Measurements from ENCODE around the gene TYROBP. TPM values are rescaled to one million over a fixed set of nuclear protein-coding genes. Genes with fewer than 3 reads are reported as not detected.

The TYROBP gene
- total RNA-seq, 1 experiment from 2014 or later = not detected

DNA sequence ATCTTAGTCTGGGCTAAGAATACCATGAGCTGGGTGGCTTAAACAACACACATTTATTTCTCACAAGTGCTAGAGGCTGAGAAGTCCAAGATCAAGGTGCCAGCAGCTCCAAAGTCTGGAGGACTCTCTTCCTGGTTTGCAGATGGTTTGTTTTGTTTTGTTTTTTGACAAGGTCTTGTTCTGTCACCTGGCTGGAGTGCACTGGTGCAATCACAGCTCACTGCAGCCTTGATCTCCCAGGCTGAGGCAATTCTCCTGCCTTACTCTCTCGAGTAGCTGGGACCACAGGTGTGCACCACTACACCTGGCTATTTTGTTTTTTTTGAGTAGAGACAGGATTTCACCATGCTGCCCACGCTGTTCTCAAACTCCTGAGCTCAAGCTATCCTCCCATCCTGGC, 24.2 kb downstream of the TYROBP start:
- Mint-ChIP-seq H3K9me3 (no peaks in the 10 kb centered on the region; a peak in 1 of 5 replicates), H3K36me3 (ENCODE audit: insufficient read depth in 1 of 3, low read depth in 3 of 3) (peaks cover 14 to 30% (median 23%) of the 10 kb centered on the region in 3 experiments), H3K4me1 (peaks cover 6 to 12% of the 10 kb centered on the region in 2 experiments), H3K27me3 (ENCODE audit: low read depth) (peaks cover 6% of the 10 kb centered on the region), H3K27ac (no peak overlapping the region), H3K4me3 (no peak overlapping the region)
- H3K4ac ChIP-seq (ENCODE audit: low read depth, low read length) = no peak overlapping the region
- no peak overlapping the region for H4K91ac ChIP-seq (ENCODE audit: insufficient read length, low read depth, low read length)
- H3K9me3 ChIP-seq (ENCODE audit: control insufficient read depth, low read depth, low read length) = no peaks in the 10 kb centered on the region
- H2BK15ac ChIP-seq (ENCODE audit: low read depth, low read length) = no peak overlapping the region
- H3K4me1 ChIP-seq (ENCODE audit: insufficient read depth, low read length) = peaks cover 2% of the 10 kb centered on the region; the same call in 1 of the 2 replicates
- H4K8ac ChIP-seq (replicated peaks; ENCODE audit: insufficient read length, low read depth, low read length) = no peak overlapping the region
- no peak overlapping the region for H3K14ac ChIP-seq (ENCODE audit: insufficient read depth, low read length)
- H3K9ac ChIP-seq (ENCODE audit: extremely low read depth, insufficient read length, low read length) = no peak overlapping the region
- TF ChIP-seq, protein P1, sequence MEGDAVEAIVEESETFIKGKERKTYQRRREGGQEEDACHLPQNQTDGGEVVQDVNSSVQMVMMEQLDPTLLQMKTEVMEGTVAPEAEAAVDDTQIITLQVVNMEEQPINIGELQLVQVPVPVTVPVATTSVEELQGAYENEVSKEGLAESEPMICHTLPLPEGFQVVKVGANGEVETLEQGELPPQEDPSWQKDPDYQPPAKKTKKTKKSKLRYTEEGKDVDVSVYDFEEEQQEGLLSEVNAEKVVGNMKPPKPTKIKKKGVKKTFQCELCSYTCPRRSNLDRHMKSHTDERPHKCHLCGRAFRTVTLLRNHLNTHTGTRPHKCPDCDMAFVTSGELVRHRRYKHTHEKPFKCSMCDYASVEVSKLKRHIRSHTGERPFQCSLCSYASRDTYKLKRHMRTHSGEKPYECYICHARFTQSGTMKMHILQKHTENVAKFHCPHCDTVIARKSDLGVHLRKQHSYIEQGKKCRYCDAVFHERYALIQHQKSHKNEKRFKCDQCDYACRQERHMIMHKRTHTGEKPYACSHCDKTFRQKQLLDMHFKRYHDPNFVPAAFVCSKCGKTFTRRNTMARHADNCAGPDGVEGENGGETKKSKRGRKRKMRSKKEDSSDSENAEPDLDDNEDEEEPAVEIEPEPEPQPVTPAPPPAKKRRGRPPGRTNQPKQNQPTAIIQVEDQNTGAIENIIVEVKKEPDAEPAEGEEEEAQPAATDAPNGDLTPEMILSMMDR (conservative IDR thresholded peaks at IDR 0.05) = no peak
- H3K79me1 ChIP-seq (ENCODE audit: insufficient read depth, low read depth, low read length, poor library complexity, severe bottlenecking) = no peaks in the 10 kb centered on the region
- no peak overlapping the region for H3K18ac ChIP-seq (ENCODE audit: insufficient read length, low read depth, low read length)
- no peak overlapping the region for H3K56ac ChIP-seq (ENCODE audit: insufficient read length, low read depth, low read length)
- no peak overlapping the region for H3K27ac ChIP-seq (ENCODE audit: insufficient read length, low read depth, low read length)
- H3K23ac ChIP-seq (ENCODE audit: insufficient read length, low read depth, low read length) = no peak overlapping the region
- no CpG with 5 or more reads among the region's 2 CpGs for WGBS (ENCODE audit: extremely low coverage, insufficient read length, low lambda C conversion rate)
- no peak overlapping the region for H2BK5ac ChIP-seq (ENCODE audit: insufficient read length, low read length)
- no peak overlapping the region for H2BK120ac ChIP-seq (ENCODE audit: low read depth, low read length, poor library complexity, severe bottlenecking)
- H2BK12ac ChIP-seq (ENCODE audit: insufficient read length, low read depth, low read length) = no peak overlapping the region
- no peaks in the 10 kb centered on the region for H3K79me2 ChIP-seq (ENCODE audit: insufficient read depth, low read length)
- H2AFZ ChIP-seq (ENCODE audit: low read length) = no peak overlapping the region
- no peak overlapping the region for H3T11ph ChIP-seq (ENCODE audit: low read length)
- H2AK5ac ChIP-seq (ENCODE audit: insufficient read length, low read length) = no peak overlapping the region
- H4K5ac ChIP-seq (ENCODE audit: insufficient read length, low read depth, low read length) = no peak overlapping the region
- H3K27me3 ChIP-seq (ENCODE audit: insufficient read depth, low read length) = no peaks in the 10 kb centered on the region
- no peak overlapping the region for H3K4me2 ChIP-seq (ENCODE audit: insufficient read depth, insufficient read length, low read length)
- H3K23me2 ChIP-seq (ENCODE audit: insufficient read length, low read depth, low read length, poor library complexity, severe bottlenecking) = no peaks in the 10 kb centered on the region
- H2BK20ac ChIP-seq (ENCODE audit: low read depth, low read length, poor library complexity, severe bottlenecking) = no peak overlapping the region
- no peak for DNase-seq
- H4K20me1 ChIP-seq (ENCODE audit: control insufficient read depth, insufficient read depth, insufficient read length) = no peaks in the 10 kb centered on the region
